Stimulated activated CD8-positive, alpha-beta memory T cell treated with anti-CD3 and anti-CD28 coated beads, Interleukin-15, amount 100 ng/mL, for 1 hour (primary cell): ENCODE measurements around the gene TMEM271.

Experiments
- DNase-seq: peaks from one replicate; pipeline ENCODE4 v3.0.0-alpha.2; 2020; ENCODE audit warnings: low read depth

The TMEM271 gene

GRCh38 chr4:532588-533317, 43.3 kb downstream of the TMEM271 start:
- DNase-seq = no peak

- DNase-seq = no peak
Observed at GRCh38 chr4:531721-532565, 44.2 kb downstream of the TMEM271 start.

GRCh38 chr4:531076-531475, 45.0 kb downstream of the TMEM271 start:
- DNase-seq = no peak

DNA sequence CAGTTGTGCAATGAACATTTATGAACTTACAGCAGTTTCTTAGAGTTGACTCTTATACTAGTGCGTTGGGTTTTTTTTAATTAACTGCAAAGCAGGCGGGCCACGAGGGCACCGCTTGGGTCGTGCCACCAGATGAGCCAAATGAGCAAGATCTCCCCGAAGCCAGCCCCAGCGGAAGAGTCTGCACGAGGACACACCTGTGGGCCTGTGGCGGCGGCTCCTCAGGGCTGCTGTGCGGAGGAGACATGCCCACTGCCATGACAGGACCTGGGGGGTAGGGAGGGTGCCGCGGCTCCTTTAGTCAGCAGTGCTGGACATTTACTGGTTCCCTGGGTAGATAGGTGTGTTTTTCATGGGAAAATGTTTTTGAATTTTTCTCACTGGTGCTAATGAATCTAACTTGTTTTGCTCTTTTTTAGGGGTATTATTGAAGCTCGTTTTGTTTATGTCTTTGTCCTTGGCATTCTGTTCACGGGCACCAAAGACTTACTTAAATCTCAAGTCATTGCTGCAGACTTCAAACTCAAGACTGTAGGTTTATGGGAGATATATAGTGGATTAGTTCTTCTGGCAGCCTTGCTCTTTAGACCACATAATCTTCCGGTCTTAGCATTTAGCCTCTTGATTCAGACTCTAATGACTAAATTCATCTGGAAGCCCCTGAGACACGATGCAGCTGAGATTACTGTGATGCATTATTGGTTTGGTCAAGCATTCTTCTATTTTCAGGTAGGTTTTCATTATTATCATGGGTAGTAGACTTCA, 45.9 kb downstream of the TMEM271 start:
- DNase-seq = no peak

DNA sequence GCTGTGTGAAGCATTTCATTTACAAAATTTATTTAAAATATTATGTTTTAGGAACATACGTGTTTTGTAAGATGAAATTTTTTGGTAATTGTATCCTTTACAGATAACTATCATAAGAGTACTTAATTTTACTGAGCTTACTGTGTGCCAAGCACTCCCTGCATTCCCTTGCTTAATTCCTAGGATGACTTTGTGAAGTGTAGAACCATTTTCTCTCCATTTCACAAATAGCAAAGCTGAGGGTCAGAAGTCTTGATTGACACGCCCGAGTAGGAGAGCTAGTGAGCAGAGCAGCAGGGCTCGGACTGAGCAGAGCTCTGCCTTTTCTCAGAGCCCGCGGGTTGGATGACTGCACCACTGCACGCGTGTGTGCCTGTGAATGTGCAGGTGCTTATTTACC, 46.5 kb downstream of the TMEM271 start:
- no peak for DNase-seq

DNA sequence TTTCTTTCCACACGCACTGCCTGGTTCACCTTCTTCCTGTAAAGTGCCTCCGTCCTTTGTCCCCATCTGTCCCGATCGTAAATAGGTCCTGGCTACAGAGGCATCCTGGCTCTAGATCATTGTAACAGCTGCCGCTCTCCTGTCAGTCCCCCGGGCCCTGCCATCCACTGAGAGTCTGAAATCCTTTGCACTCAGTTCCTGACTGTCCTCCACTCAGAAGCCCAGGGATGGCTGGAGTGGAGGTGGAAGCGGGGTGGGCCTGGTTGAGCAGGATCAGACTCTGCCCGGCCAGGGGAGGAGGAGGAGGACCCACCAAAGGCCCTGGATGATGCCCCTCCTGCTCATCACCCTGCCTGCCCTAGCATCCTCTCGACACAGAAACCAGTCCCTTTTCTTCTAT, 47.3 kb downstream of the TMEM271 start:
- DNase-seq = no peak

- no peak for DNase-seq
Observed at GRCh38 chr4:528296-528695, 47.8 kb downstream of the TMEM271 start.

DNA sequence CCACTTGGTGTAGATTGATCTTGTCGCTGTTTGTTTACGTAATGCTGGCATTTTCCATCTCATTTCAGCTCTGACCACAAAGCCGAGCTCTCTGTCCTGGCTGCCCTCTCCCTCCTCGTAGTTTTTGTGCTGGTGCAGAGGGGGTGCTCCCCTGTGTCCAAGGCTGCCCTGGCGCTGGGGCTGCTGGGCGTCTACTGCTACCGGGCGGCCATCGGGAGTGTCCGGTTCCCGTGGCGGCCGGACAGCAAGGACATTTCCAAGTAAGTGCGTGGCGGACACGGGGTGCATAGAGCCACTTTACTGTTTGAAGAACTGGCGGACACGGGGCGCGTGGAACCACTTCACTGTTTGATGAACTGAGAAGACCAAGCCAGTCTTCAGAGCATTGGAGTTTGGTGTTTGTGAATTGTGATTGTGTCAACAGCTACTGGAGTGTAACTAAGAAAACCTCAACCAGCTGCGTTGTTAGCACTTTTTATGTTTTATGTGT, 49.1 kb downstream of the TMEM271 start:
- DNase-seq = no peak

GRCh38 chr4:526189-526909, 49.7 kb downstream of the TMEM271 start:
- no peak for DNase-seq

DNA sequence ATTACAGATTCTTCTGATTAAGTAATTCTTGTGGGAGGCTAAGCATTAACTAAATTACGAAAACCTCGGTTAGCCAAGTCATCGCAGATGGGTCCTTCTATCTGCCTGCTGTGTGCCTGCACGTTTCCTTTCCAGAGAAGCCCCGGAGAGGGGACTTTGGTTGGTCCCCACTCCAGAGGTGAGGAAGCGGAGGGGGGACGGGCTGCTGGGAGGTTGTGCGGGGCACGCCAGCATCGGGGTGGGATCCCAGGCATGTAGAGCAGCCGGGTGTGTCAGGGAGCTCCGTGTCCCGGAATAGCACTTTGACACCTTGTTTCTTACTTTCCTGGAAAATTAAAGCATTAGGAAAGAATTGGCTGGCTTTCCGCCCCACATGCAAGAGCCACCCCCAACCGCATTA, 50.4 kb downstream of the TMEM271 start:
- DNase-seq = no peak

DNA sequence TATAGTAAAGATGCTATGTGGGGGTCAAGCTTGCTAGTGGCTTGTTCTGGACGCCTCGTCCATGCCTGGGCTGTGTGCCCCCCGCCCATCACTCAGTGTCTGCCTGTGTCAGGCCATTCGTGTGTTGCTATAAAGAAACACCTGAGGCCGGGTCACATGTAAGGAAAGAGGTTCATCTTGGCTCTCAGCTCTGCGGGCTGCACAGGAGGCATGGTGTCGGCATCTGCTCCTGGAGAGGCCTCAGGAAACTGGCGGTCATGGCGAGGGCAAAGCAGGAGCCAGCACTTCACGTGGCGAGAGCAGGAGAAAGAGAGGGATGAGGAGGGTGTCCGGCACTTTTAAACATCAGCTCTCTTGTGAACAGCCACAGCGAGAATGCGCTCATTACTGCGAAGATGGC, 51.9 kb downstream of the TMEM271 start:
- no peak for DNase-seq
